Astrocyte (in vitro differentiated cells and primary cell): ENCODE results near the gene PAK2. TPM values are rescaled to one million over a fixed set of nuclear protein-coding genes. Genes with fewer than 3 reads are reported as not detected.
A peak's percentile ranks its signal among the peaks of the same experiment; 100 is the strongest.
"Not testable (repeated sequence)": the region's sequence is repeated elsewhere in the genome, so short reads cannot be mapped to it uniquely, and the experiment has no call there.

ENCODE experiments used
- DNase-seq: peaks from one replicate; pipeline ENCODE4 v3.0.0-alpha.2; 2010; ENCODE audit warnings: low read depth
- FAIRE-seq: peaks from 2 replicates; lab custom pipeline; 2011; peaks lifted over from hg19 to GRCh38; lab: Jason Lieb, UNC
- H2AFZ ChIP-seq: 2 replicates; pipeline ENCODE4 v1.6.0; 2012; ENCODE audit warnings: low read depth, low read length, inconsistent platforms
- H3K27ac ChIP-seq: 2 replicates; pipeline ENCODE4 v1.5.1; 2011; ENCODE audit warnings: low read depth, low read length, inconsistent platforms
- H3K27me3 ChIP-seq: 2 replicates; pipeline ENCODE4 v1.6.0; 2011; ENCODE audit warnings: low read length, inconsistent platforms; ENCODE audit not compliant: insufficient read depth
- H3K36me3 ChIP-seq: 2 replicates; pipeline ENCODE4 v1.5.1; 2011; ENCODE audit warnings: low read length, inconsistent platforms; ENCODE audit not compliant: insufficient read depth
- H3K4me1 ChIP-seq: 2 replicates; pipeline ENCODE4 v1.5.1; 2011; ENCODE audit warnings: low read length, inconsistent platforms; ENCODE audit not compliant: insufficient read depth
- H3K4me2 ChIP-seq: 2 replicates; pipeline ENCODE4 v1.6.0; 2012; ENCODE audit warnings: low read length, inconsistent platforms
- H3K4me3 ChIP-seq: 2 replicates; pipeline ENCODE4 v1.5.1; 2011; ENCODE audit warnings: low read depth, mild to moderate bottlenecking, low read length, inconsistent platforms; ENCODE audit not compliant: insufficient read depth
- H3K79me2 ChIP-seq: 2 replicates; pipeline ENCODE4 v1.6.0; 2012; ENCODE audit warnings: mild to moderate bottlenecking, low read length, inconsistent platforms; ENCODE audit not compliant: insufficient read depth
- H3K9ac ChIP-seq: 2 replicates; pipeline ENCODE4 v1.6.0; 2012; ENCODE audit warnings: mild to moderate bottlenecking, low read length, inconsistent platforms
- H3K9me3 ChIP-seq: 2 replicates; pipeline ENCODE4 v1.5.1; 2012; ENCODE audit warnings: low read depth, mild to moderate bottlenecking, low read length, inconsistent platforms; ENCODE audit not compliant: insufficient read depth
- H4K20me1 ChIP-seq: 2 replicates; pipeline ENCODE4 v1.6.0; 2012; ENCODE audit warnings: low read length, inconsistent platforms; ENCODE audit not compliant: insufficient read depth
- H3K27ac Mint-ChIP-seq: one replicate; pipeline ENCODE4 v1.8.0; 2021; ENCODE audit warnings: mild to moderate bottlenecking, mixed read lengths; ENCODE audit not compliant: unreplicated experiment
- H3K27me3 Mint-ChIP-seq: one replicate; pipeline ENCODE4 v1.8.0; 2021; ENCODE audit warnings: low read depth, mixed read lengths; ENCODE audit not compliant: unreplicated experiment
- H3K36me3 Mint-ChIP-seq: one replicate; pipeline ENCODE4 v1.8.0; 2021; ENCODE audit warnings: low read depth, mixed read lengths; ENCODE audit not compliant: unreplicated experiment
- H3K4me1 Mint-ChIP-seq: one replicate; pipeline ENCODE4 v1.8.0; 2021; ENCODE audit warnings: low read depth, mixed read lengths; ENCODE audit not compliant: unreplicated experiment
- H3K4me3 Mint-ChIP-seq: one replicate; pipeline ENCODE4 v1.8.0; 2021; ENCODE audit warnings: mild to moderate bottlenecking, moderate library complexity, mixed read lengths; ENCODE audit not compliant: unreplicated experiment
- H3K9me3 Mint-ChIP-seq: one replicate; pipeline ENCODE4 v1.8.0; 2021; ENCODE audit warnings: mild to moderate bottlenecking, mixed read lengths; ENCODE audit not compliant: unreplicated experiment
- EZH2 ChIP-seq: IDR thresholded peaks from 2 replicates; pipeline ENCODE4 v1.6.1; 2012; ENCODE audit warnings: mild to moderate bottlenecking, low read length, inconsistent platforms; ENCODE audit not compliant: insufficient read depth
- total RNA-seq: library from RNA; stranded (reverse); gene quantifications from 2 replicates; pipeline ENCODE4 v1.2.1, GENCODE V29; 2021
- TF ChIP-seq, protein P1 (sequence below): IDR thresholded peaks from 2 replicates; pipeline ENCODE4 v1.5.1; 2011; ENCODE audit warnings: low read depth, mild to moderate bottlenecking, inconsistent platforms, low read length, moderate library complexity; ENCODE audit not compliant: insufficient read depth

The PAK2 gene
- total RNA-seq, 1 donor from 2014 or later = 124 TPM

DNA sequence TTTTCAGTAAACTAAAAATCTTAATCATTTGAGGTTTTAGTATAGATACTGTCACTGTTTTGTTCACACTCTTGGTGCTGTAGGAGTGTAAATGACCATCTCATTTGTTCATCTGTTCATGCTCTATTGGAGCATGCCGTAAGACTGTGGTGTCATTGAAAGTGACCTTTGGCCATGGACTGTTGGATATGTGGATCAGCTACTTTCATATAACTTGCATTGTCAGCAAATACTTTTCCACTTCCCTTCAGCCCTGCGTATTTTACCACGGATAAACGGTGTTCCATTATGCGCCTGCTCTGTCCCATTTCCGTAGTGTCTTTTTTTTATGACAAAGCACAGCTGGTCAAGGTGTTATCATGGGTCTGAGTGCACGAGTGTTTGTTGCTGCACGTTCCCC lies 95.4 kb downstream of the PAK2 start:
- Mint-ChIP-seq H3K36me3 (peaks cover 2% of the 10 kb centered on the region), H3K27me3 (no peaks in the 10 kb centered on the region), H3K4me1 (no peaks in the 10 kb centered on the region), H3K27ac (no peak overlapping the region), H3K4me3 (no peak overlapping the region), H3K9me3 (no peaks in the 10 kb centered on the region)
- DNase-seq (no peak), FAIRE-seq (no peak)
- Histone ChIP-seq H3K4me1 (no peaks in the 10 kb centered on the region), H3K4me2 (no peak overlapping the region), H2AFZ (no peak overlapping the region), H3K9me3 (no peaks in the 10 kb centered on the region), H3K4me3 (no peak overlapping the region), H3K79me2 (no peaks in the 10 kb centered on the region), H4K20me1 (no peaks in the 10 kb centered on the region), H3K9ac (no peak overlapping the region), H3K27ac (no peak overlapping the region), H3K36me3 (peaks cover 4% of the 10 kb centered on the region), H3K27me3 (no peaks in the 10 kb centered on the region)
- TF ChIP-seq EZH2 = no peak
- TF ChIP-seq, protein P1, sequence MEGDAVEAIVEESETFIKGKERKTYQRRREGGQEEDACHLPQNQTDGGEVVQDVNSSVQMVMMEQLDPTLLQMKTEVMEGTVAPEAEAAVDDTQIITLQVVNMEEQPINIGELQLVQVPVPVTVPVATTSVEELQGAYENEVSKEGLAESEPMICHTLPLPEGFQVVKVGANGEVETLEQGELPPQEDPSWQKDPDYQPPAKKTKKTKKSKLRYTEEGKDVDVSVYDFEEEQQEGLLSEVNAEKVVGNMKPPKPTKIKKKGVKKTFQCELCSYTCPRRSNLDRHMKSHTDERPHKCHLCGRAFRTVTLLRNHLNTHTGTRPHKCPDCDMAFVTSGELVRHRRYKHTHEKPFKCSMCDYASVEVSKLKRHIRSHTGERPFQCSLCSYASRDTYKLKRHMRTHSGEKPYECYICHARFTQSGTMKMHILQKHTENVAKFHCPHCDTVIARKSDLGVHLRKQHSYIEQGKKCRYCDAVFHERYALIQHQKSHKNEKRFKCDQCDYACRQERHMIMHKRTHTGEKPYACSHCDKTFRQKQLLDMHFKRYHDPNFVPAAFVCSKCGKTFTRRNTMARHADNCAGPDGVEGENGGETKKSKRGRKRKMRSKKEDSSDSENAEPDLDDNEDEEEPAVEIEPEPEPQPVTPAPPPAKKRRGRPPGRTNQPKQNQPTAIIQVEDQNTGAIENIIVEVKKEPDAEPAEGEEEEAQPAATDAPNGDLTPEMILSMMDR = no peak

DNA sequence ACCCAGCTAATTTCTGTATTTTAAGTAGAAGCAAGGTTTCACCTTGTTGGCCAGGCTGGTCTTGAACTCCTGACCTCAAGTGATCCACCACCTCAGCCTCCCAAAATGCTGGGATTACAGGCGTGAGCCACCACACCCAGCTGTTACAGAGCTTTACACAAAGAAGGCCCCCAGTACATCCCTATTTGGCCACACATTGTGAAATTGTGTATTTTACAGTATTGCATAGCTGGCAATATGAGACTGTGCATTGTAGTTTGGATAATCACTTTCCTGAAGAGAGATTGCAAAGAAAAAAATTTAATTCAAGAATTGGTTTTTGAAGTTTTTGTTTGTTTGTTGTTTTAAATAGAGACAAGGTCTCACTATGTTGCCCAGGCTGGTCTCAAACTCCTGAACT lies 97.0 kb downstream of the PAK2 start:
- not testable (repeated sequence) for FAIRE-seq

DNA sequence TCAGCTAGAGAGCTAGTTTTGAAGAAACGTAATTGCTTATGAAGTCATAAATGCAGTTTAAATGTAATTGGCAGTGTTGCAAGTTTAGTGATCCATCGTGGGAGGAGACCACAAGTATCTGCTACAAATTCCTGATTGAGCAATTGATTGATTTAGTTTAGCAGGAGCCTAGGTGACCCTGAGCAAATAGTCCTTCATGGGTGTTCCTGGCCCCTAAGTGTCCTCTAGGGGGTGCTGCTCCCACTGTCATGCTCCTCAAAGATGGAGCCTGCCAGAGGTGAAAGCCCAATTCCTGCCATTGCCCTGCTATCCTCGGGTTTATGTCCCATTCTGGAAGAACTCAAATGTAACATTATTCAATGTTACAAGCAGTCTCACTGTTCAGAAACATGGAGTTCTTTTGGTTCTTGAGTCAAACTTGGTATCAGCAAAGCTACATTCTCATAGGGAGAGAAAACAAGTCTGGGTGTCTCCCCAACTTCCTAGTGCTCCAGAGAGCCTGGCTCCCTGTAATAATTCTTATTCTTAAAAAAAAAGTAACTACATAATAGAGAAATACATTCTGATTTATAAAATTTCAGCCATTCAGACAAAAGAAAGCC lies 98.3 kb downstream of the PAK2 start:
- no peak overlapping the region for H3K4me3 ChIP-seq
- H2AFZ ChIP-seq = no peak overlapping the region
- FAIRE-seq (no peak), DNase-seq (peak; percentile 6)
- no peak overlapping the region for H3K27ac ChIP-seq
- peaks cover 2% of the 10 kb centered on the region for H3K36me3 Mint-ChIP-seq
- no peaks in the 10 kb centered on the region for H3K9me3 ChIP-seq
- H4K20me1 ChIP-seq = no peaks in the 10 kb centered on the region
- H3K4me1 ChIP-seq = no peaks in the 10 kb centered on the region
- H3K27ac Mint-ChIP-seq = no peak overlapping the region
- H3K4me3 Mint-ChIP-seq = no peak overlapping the region
- no peak for TF ChIP-seq EZH2
- TF ChIP-seq, protein P1 = peak; percentile 54
- no peaks in the 10 kb centered on the region for H3K4me1 Mint-ChIP-seq
- H3K9ac ChIP-seq = no peak overlapping the region
- no peak overlapping the region for H3K4me2 ChIP-seq
- H3K79me2 ChIP-seq = no peaks in the 10 kb centered on the region
- H3K9me3 Mint-ChIP-seq = no peaks in the 10 kb centered on the region
- no peaks in the 10 kb centered on the region for H3K27me3 ChIP-seq
- no peaks in the 10 kb centered on the region for H3K36me3 ChIP-seq
- no peaks in the 10 kb centered on the region for H3K27me3 Mint-ChIP-seq

More for the DNA sequence above, 97.0 kb downstream of the PAK2 start:
- H3K79me2 ChIP-seq, H3K4me3 Mint-ChIP-seq, H3K4me1 ChIP-seq, H3K9me3 ChIP-seq, H3K4me2 ChIP-seq, H3K4me1 Mint-ChIP-seq, DNase-seq, H3K9me3 Mint-ChIP-seq, H3K27ac Mint-ChIP-seq, H3K27ac ChIP-seq, H3K27me3 Mint-ChIP-seq, H3K36me3 Mint-ChIP-seq, H4K20me1 ChIP-seq, H3K4me3 ChIP-seq, H3K27me3 ChIP-seq, H3K9ac ChIP-seq, H3K36me3 ChIP-seq, H2AFZ ChIP-seq: not testable (repeated sequence)

DNA sequence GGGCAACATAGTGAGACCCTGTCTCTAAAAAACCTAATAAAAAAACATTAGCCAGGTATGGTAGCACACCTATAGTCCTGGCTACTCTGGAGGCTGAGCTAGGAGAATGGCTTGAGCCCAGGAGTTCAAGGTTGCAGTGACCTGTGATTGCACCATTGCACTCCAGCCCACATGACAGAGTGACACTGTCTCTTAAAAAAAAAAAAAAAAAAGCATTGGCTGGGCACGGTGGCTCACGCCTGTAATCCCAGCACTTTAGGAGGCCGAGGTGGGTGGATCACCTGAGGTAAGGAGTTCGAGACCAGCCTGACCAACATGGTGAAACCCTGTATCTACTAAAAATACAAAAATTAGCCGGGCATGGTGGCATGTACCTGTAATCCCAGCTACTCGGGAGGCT lies 99.7 kb downstream of the PAK2 start:
- H3K36me3 ChIP-seq, DNase-seq, H3K4me1 Mint-ChIP-seq, H3K9me3 Mint-ChIP-seq, H3K4me3 Mint-ChIP-seq, H3K36me3 Mint-ChIP-seq, H3K27me3 ChIP-seq, FAIRE-seq, H3K27ac ChIP-seq, H3K4me1 ChIP-seq, H3K4me2 ChIP-seq, H3K9me3 ChIP-seq, H3K4me3 ChIP-seq, H2AFZ ChIP-seq, H3K27me3 Mint-ChIP-seq, H4K20me1 ChIP-seq, H3K27ac Mint-ChIP-seq, H3K79me2 ChIP-seq, H3K9ac ChIP-seq: not testable (repeated sequence)
